K562 (cell line): ENCODE data around the gene KLHL14.

Experiments used
- AFF4 ChIP-seq: sonication (generic); formaldehyde crosslinking; IDR thresholded peaks from 2 replicates; pipeline ENCODE4 v1.8.0; 2023; ENCODE audit warnings: mild to moderate bottlenecking, missing genetic modification reagents
- ARNT ChIP-seq, 2 experiments: fragments of 450-650 bp; IDR thresholded peaks; 2 replicates each; pipeline ENCODE4 v1.6.1; 2016; ENCODE audit warnings: mild to moderate bottlenecking in 1 of 2
- CTCF ChIP-seq, 3 experiments: IDR thresholded peaks in 2 of 3; conservative IDR thresholded peaks in 1 of 3; 2 replicates each; pipeline ENCODE4 v1.5.1; 2011 to 2012; ENCODE audit warnings: low read length in 3 of 3, mild to moderate bottlenecking in 3 of 3, control low read depth in 2 of 3, improper control_type of control experiment in 1 of 3, inconsistent platforms in 1 of 3, low read depth in 1 of 3, mixed read lengths in 1 of 3, moderate library complexity in 1 of 3; ENCODE audit not compliant: insufficient read depth in 2 of 3
- HCFC1 ChIP-seq: IDR thresholded peaks from 2 replicates; pipeline ENCODE4 v1.6.1; 2012; ENCODE audit warnings: low read depth, low read length, improper control_type of control experiment
- MITF ChIP-seq: IDR thresholded peaks from 2 replicates; pipeline ENCODE4 v1.6.1; 2014; ENCODE audit warnings: antibody characterized with exemption
- SP1 ChIP-seq: sonication (generic); formaldehyde crosslinking; IDR thresholded peaks from 2 replicates; pipeline ENCODE4 v1.8.1; 2022; ENCODE audit warnings: mild to moderate bottlenecking, missing genetic modification reagents
- TARDBP ChIP-seq: fragments of 450-650 bp; IDR thresholded peaks from 2 replicates; pipeline ENCODE4 v1.6.1; 2016
- ZFPM2 ChIP-seq: fragments of 250-450 bp; sonication (Bioruptor Pico); IDR thresholded peaks from 2 replicates; pipeline ENCODE4 v1.5.1; 2022; ENCODE audit warnings: mild to moderate bottlenecking
- ZNF668 ChIP-seq: fragments of 250-450 bp; sonication (Bioruptor Pico); IDR thresholded peaks from 2 replicates; pipeline ENCODE4 v1.8.0; 2022; ENCODE audit warnings: mild to moderate bottlenecking, inconsistent platforms

- TF ChIP-seq MITF, result no peak
- no peak for TF ChIP-seq ARNT (IDR thresholded peaks at IDR 0.05)
- TF ChIP-seq ZNF668, result no peak
- TF ChIP-seq AFF4 (CRISPR knock-in tag), result no peak
- TF ChIP-seq SP1 (CRISPR knock-in tag), result no peak
- no peak for TF ChIP-seq TARDBP
- no peak for TF ChIP-seq CTCF (IDR thresholded peaks at IDR 0.05 in 2 of 3, conservative IDR thresholded peaks at IDR 0.05 in 1 of 3; ENCODE audit: insufficient read depth in 2 of 3, low read depth in 1 of 3, low read length in 3 of 3)
- no peak for TF ChIP-seq ZFPM2 (CRISPR knock-in tag)
- no peak for TF ChIP-seq HCFC1
These were observed 103.2 kb downstream of the KLHL14 start for GRCh38 chr18:32669549-32670165.
